Measurements from ENCODE around the gene STMP1. TPM values are rescaled to one million over a fixed set of nuclear protein-coding genes. Genes with fewer than 3 reads are reported as not detected.

Gene STMP1
- total and polyA plus RNA-seq, 2 of the 13 experiments (the other 11 are each of a cell fraction or from before 2014, with no cell fraction given): 7.2 to 16.2 TPM

DNA sequence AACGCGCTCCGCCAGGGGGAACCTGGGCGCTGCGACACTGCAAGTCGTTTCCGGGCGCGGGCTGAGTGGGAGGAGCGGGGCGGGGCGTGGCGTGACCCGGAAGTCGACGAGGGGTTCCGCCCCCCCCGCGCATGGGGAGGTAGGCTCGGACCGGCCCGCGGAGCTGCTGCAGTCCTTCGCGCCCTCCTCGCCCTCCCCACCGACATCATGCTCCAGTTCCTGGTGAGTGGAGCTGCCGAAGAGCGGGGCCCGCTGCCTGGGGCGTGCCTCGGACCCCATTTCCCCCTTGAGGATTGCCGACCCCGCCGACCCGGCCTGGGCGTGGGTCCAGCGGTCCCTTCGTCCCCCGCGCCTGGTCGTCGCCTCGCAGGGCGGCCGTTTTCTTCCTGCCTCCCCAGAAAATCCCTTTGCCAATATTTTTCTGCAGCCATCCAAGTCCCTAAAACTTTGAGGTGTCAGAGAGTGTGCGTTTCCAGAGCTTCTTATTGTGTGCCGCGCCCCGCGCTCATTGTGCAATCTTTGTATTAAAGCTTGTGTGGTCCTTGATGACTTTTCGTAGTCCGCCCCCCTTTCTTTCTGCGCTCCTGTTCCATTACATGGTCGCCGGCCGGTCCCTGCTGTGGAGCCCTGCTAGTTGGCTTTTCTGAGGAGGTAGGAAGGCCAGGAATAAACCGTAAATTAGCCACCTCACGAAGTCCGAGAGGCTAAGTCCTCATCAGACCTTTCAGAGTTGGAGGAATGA is at the start of gene STMP1 (continued):
- TF ChIP-seq, protein P1, sequence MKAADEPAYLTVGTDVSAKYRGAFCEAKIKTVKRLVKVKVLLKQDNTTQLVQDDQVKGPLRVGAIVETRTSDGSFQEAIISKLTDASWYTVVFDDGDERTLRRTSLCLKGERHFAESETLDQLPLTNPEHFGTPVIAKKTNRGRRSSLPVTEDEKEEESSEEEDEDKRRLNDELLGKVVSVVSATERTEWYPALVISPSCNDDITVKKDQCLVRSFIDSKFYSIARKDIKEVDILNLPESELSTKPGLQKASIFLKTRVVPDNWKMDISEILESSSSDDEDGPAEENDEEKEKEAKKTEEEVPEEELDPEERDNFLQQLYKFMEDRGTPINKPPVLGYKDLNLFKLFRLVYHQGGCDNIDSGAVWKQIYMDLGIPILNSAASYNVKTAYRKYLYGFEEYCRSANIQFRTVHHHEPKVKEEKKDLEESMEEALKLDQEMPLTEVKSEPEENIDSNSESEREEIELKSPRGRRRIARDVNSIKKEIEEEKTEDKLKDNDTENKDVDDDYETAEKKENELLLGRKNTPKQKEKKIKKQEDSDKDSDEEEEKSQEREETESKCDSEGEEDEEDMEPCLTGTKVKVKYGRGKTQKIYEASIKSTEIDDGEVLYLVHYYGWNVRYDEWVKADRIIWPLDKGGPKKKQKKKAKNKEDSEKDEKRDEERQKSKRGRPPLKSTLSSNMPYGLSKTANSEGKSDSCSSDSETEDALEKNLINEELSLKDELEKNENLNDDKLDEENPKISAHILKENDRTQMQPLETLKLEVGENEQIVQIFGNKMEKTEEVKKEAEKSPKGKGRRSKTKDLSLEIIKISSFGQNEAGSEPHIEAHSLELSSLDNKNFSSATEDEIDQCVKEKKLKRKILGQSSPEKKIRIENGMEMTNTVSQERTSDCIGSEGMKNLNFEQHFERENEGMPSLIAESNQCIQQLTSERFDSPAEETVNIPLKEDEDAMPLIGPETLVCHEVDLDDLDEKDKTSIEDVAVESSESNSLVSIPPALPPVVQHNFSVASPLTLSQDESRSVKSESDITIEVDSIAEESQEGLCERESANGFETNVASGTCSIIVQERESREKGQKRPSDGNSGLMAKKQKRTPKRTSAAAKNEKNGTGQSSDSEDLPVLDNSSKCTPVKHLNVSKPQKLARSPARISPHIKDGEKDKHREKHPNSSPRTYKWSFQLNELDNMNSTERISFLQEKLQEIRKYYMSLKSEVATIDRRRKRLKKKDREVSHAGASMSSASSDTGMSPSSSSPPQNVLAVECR (CRISPR knock-in tag; IDR thresholded peaks at IDR 0.05; ENCODE audit: borderline replicate concordance): peak; percentile 98
- no peak for TF ChIP-seq BHLHE40 (IDR thresholded peaks at IDR 0.05; ENCODE audit: low read length)
- no peak for TF ChIP-seq RNF2 (conservative IDR thresholded peaks at IDR 0.05; ENCODE audit: low read depth)
- TF ChIP-seq, protein P2, sequence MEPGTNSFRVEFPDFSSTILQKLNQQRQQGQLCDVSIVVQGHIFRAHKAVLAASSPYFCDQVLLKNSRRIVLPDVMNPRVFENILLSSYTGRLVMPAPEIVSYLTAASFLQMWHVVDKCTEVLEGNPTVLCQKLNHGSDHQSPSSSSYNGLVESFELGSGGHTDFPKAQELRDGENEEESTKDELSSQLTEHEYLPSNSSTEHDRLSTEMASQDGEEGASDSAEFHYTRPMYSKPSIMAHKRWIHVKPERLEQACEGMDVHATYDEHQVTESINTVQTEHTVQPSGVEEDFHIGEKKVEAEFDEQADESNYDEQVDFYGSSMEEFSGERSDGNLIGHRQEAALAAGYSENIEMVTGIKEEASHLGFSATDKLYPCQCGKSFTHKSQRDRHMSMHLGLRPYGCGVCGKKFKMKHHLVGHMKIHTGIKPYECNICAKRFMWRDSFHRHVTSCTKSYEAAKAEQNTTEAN (CRISPR knock-in tag; conservative IDR thresholded peaks at IDR 0.05): 0 out of 2 replicates have a peak, but pooled peaks have one; percentile 63
- peak; percentile 27; the same call in 1 of the 2 replicates for TF ChIP-seq HOXA9 (CRISPR knock-in tag; IDR thresholded peaks at IDR 0.05; ENCODE audit: borderline replicate concordance)
- TF ChIP-seq CAMTA2 (CRISPR knock-in tag; IDR thresholded peaks at IDR 0.05; ENCODE audit: borderline replicate concordance): no peak
- TF ChIP-seq KAT8 (CRISPR knock-in tag; IDR thresholded peaks at IDR 0.05): peak; percentile 96
- TF ChIP-seq ZNF383 (CRISPR knock-in tag; IDR thresholded peaks at IDR 0.05; ENCODE audit: borderline replicate concordance): no peak
- peak; percentile 93 for TF ChIP-seq HOXD1 (CRISPR knock-in tag; IDR thresholded peaks at IDR 0.05)
- TF ChIP-seq, protein P3, sequence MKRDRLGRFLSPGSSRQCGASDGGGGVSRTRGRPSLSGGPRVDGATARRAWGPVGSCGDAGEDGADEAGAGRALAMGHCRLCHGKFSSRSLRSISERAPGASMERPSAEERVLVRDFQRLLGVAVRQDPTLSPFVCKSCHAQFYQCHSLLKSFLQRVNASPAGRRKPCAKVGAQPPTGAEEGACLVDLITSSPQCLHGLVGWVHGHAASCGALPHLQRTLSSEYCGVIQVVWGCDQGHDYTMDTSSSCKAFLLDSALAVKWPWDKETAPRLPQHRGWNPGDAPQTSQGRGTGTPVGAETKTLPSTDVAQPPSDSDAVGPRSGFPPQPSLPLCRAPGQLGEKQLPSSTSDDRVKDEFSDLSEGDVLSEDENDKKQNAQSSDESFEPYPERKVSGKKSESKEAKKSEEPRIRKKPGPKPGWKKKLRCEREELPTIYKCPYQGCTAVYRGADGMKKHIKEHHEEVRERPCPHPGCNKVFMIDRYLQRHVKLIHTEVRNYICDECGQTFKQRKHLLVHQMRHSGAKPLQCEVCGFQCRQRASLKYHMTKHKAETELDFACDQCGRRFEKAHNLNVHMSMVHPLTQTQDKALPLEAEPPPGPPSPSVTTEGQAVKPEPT (CRISPR knock-in tag; IDR thresholded peaks at IDR 0.05; ENCODE audit: low read depth): no peak
- 0 out of 2 replicates have a peak, but pooled peaks have one; percentile 60 for TF ChIP-seq ZNF564 (CRISPR knock-in tag; IDR thresholded peaks at IDR 0.05)
- TF ChIP-seq, protein P4, sequence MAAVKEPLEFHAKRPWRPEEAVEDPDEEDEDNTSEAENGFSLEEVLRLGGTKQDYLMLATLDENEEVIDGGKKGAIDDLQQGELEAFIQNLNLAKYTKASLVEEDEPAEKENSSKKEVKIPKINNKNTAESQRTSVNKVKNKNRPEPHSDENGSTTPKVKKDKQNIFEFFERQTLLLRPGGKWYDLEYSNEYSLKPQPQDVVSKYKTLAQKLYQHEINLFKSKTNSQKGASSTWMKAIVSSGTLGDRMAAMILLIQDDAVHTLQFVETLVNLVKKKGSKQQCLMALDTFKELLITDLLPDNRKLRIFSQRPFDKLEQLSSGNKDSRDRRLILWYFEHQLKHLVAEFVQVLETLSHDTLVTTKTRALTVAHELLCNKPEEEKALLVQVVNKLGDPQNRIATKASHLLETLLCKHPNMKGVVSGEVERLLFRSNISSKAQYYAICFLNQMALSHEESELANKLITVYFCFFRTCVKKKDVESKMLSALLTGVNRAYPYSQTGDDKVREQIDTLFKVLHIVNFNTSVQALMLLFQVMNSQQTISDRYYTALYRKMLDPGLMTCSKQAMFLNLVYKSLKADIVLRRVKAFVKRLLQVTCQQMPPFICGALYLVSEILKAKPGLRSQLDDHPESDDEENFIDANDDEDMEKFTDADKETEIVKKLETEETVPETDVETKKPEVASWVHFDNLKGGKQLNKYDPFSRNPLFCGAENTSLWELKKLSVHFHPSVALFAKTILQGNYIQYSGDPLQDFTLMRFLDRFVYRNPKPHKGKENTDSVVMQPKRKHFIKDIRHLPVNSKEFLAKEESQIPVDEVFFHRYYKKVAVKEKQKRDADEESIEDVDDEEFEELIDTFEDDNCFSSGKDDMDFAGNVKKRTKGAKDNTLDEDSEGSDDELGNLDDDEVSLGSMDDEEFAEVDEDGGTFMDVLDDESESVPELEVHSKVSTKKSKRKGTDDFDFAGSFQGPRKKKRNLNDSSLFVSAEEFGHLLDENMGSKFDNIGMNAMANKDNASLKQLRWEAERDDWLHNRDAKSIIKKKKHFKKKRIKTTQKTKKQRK (IDR thresholded peaks at IDR 0.05; ENCODE audit: low read length): no peak
- peak; percentile 93; the same call in 1 of the 2 replicates for TF ChIP-seq ZNF766 (CRISPR knock-in tag; IDR thresholded peaks at IDR 0.05; ENCODE audit: borderline replicate concordance)
- TF ChIP-seq, protein P5, sequence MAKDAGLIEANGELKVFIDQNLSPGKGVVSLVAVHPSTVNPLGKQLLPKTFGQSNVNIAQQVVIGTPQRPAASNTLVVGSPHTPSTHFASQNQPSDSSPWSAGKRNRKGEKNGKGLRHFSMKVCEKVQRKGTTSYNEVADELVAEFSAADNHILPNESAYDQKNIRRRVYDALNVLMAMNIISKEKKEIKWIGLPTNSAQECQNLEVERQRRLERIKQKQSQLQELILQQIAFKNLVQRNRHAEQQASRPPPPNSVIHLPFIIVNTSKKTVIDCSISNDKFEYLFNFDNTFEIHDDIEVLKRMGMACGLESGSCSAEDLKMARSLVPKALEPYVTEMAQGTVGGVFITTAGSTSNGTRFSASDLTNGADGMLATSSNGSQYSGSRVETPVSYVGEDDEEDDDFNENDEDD (CRISPR knock-in tag; IDR thresholded peaks at IDR 0.05; ENCODE audit: borderline replicate concordance): peak; percentile 85; the same call in 1 of the 2 replicates

All from HepG2 (cell line).